HG03575 (cell line): ENCODE data around the gene NEAT1.

Experiments
- ATAC-seq: cut with Tn5 transposase; IDR thresholded peaks from one replicate; pipeline ENCODE4 v1.9.1; 2021; ENCODE audit not compliant: unreplicated experiment, insufficient number of reproducible peaks, low FRiP score; ENCODE audit errors: extremely low read depth

Gene NEAT1

GRCh38 chr11:65491163-65491465, 68.5 kb downstream of the NEAT1 start:
- no peak for ATAC-seq

- ATAC-seq: no peak
Observed at GRCh38 chr11:65491614-65492386, 69.2 kb downstream of the NEAT1 start.

DNA sequence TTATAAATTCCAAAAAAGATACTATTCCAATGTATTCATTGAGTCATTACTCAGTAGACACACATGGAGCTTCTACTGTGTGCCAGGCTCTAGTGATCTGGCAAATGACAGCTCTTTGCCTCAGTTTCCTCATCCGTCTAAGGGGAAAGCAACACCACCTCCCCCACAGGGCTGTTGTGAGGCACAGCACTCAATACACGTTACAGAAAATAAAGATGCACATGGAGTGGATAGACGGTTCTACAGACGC, 69.7 kb downstream of the NEAT1 start:
- ATAC-seq: no peak

DNA sequence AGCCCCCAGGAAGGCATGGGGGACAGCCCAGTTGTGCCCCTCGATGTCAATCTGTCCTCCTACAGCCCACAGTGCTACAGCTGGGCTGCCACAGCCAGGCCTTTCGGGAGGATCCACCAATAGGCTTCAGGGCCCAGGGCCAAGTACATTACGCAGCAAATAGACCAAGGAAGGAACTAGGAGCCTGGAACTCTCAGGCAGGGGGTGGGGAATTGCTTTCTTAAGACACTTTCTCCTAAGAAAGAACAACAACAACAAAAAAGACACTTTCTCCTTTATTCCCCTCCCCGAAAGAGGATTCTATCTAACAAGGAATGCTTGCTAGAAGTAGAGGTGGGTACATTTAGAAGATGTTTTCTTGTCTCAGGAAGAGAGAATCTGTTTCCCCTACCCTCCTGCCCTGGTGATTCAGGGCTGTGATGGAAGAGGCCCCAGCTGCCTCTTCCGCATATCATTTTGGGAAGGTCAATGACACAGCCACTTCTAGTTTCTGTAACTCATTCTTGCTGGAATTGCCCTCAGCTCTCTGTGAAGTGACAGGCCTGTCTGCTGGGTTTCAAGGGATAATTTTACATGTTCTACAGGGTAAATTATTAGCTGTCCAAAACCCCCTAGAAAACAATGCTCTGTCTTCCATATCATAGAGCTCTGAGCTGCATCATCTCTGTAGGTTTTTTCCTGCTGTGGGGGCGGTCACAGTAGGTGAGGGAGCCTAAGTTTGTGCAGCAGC, 70.2 kb downstream of the NEAT1 start:
- no peak for ATAC-seq

- no peak for ATAC-seq
Observed at GRCh38 chr11:65493367-65494176, 71.0 kb downstream of the NEAT1 start.
